OCI-LY3 (cell line): Measurements from ENCODE around the gene MYH6.
"Not testable (repeated sequence)": the region's sequence is repeated elsewhere in the genome, so short reads cannot be mapped to it uniquely, and the experiment has no call there.

ENCODE experiments used
- H2AFZ ChIP-seq: fragments of 200-600, 300-600 bp; shearing (Covaris generic); 2 replicates; pipeline ENCODE4 v1.6.0; 2014; ENCODE audit warnings: antibody characterized with exemption, low read depth, low read length
- H3K27ac ChIP-seq: fragments of 200-600, 300-600 bp; sonication (generic); 2 replicates; pipeline ENCODE4 v1.5.1; 2014; ENCODE audit warnings: mild to moderate bottlenecking, low read length, moderate library complexity, mixed read lengths
- H3K27me3 ChIP-seq: fragments of 200-600, 300-600 bp; sonication (generic); 2 replicates; pipeline ENCODE4 v1.6.1; 2014; ENCODE audit warnings: low read depth, low read length, mixed read lengths
- H3K36me3 ChIP-seq: fragments of 200-600, 300-600 bp; sonication (generic); replicated peaks from 2 replicates; pipeline ENCODE3; 2014; ENCODE audit warnings: low read depth, low read length, mixed read lengths
- H3K4me1 ChIP-seq: fragments of 300-600, 200-600 bp; sonication (generic); 2 replicates; pipeline ENCODE4 v1.6.1; 2014; ENCODE audit warnings: low read length, mixed read lengths
- H3K4me2 ChIP-seq: fragments of 200-600, 300-600 bp; sonication (generic); 2 replicates; pipeline ENCODE4 v1.6.1; 2014; ENCODE audit warnings: low read length, mixed read lengths
- H3K4me3 ChIP-seq: fragments of 300-600, 200-600 bp; sonication (generic); 2 replicates; pipeline ENCODE4 v1.5.1; 2014; ENCODE audit warnings: antibody characterized with exemption, mild to moderate bottlenecking, low read length, moderate library complexity
- H3K79me2 ChIP-seq: fragments of 300-600, 200-600 bp; shearing (Covaris generic); 2 replicates; pipeline ENCODE4 v1.6.1; 2014; ENCODE audit warnings: mild to moderate bottlenecking, low read length, mixed read lengths
- H3K9ac ChIP-seq: fragments of 300-600, 200-600 bp; shearing (Covaris generic); 2 replicates; pipeline ENCODE4 v1.6.0; 2014; ENCODE audit warnings: mild to moderate bottlenecking, low read length, moderate library complexity
- H3K9me3 ChIP-seq: fragments of 200-600, 300-600 bp; shearing (Covaris generic); 2 replicates; pipeline ENCODE4 v1.6.1; 2014; ENCODE audit warnings: low read length, mixed read lengths; ENCODE audit not compliant: insufficient read depth
- H4K20me1 ChIP-seq: fragments of 200-600, 300-600 bp; sonication (generic); 2 replicates; pipeline ENCODE4 v1.6.1; 2016; ENCODE audit warnings: low read length, mixed read lengths; ENCODE audit not compliant: insufficient read depth
- EZH2phosphoT487 ChIP-seq: fragments of 200-600 bp; shearing (Covaris generic); IDR thresholded peaks from 2 replicates; pipeline ENCODE4 v1.6.1; 2018; ENCODE audit warnings: antibody characterized with exemption, mixed run types, low read depth
- TF ChIP-seq, protein P1 (sequence below): fragments of 200-600, 300-600 bp; sonication (generic); IDR thresholded peaks from 2 replicates; pipeline ENCODE4 v1.5.1; 2014; ENCODE audit warnings: antibody characterized with exemption, low read length, low read depth

MYH6 gene

DNA sequence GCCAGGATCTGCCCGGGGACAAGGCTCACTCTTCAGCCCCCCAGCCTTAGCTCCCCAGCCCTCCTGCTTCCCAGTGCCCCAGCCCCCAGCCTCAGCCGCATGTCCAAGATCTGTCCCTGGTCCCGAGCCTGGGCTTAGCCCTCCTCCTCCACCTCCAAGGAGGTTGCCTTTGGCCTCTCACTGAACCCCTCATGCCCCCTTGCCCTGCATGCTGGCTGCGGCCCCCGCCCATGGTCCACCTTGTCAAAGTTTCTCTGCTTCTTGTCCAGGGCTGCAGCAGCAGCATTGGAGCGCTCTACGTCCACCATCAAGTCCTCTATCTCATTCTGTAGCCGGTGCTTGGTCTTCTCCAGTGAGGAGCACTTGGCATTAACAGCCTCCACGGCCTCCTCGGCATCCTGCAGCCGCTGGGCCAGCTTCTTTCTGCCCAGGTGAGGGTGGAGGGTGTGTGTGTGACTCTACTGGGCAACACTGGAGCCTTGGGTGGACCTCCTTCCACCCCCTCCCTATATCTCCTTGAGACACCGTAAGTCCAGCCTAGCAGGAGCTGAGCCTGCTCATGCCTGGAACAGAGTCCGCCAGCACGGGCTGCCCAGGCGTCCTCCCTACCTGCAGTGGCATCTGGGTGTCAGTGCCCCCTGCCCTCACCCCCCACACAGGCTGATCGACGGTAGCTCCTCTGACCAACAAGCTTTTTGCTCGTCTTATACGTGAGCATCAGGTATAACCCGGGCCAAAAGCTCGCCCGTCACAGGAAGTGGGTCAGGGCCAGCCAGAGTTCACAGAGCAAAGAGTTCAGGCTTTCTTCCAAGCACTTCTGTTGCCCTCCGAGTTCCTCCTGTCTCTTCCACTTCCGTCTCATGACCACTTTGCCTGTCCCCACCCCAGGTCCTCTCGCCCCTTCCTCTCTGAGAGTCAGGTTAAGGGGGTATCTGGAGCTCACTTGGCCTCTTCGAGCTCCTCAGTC lies 19.9 kb downstream of the MYH6 start:
- Histone ChIP-seq H3K27me3 (peaks cover 8% of the 10 kb centered on the region), H3K4me2 (no peak overlapping the region), H3K27ac (no peak overlapping the region), H3K9me3 (no peaks in the 10 kb centered on the region), H3K79me2 (no peaks in the 10 kb centered on the region), H4K20me1 (no peaks in the 10 kb centered on the region), H3K4me3 (no peak overlapping the region), H3K4me1 (no peaks in the 10 kb centered on the region), H3K9ac (no peak overlapping the region), H3K36me3 (no peaks in the 10 kb centered on the region), H2AFZ (no peak overlapping the region)
- TF ChIP-seq, protein P1, sequence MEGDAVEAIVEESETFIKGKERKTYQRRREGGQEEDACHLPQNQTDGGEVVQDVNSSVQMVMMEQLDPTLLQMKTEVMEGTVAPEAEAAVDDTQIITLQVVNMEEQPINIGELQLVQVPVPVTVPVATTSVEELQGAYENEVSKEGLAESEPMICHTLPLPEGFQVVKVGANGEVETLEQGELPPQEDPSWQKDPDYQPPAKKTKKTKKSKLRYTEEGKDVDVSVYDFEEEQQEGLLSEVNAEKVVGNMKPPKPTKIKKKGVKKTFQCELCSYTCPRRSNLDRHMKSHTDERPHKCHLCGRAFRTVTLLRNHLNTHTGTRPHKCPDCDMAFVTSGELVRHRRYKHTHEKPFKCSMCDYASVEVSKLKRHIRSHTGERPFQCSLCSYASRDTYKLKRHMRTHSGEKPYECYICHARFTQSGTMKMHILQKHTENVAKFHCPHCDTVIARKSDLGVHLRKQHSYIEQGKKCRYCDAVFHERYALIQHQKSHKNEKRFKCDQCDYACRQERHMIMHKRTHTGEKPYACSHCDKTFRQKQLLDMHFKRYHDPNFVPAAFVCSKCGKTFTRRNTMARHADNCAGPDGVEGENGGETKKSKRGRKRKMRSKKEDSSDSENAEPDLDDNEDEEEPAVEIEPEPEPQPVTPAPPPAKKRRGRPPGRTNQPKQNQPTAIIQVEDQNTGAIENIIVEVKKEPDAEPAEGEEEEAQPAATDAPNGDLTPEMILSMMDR, result no peak
- TF ChIP-seq EZH2phosphoT487, result no peak

DNA sequence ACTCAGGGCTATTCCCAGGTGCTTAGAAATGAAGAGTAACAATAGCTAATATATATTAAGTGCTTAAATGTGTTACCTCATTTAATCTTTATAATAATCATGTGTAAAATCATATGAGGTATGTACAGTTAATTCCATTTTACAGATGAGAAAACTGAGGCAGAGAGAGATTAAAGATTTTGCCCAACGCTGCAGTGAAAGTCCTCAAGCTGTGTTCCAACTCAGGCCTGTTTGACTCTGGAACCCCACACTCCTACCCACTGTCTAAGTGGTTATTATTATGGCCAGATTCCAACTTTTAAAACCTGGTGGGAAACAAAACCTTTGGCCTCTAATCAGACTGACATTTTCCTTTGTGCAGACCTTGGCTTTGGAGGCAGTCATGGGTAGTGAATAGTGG lies 21.1 kb downstream of the MYH6 start:
- Histone ChIP-seq H3K27me3 (peaks cover 5% of the 10 kb centered on the region), H3K36me3 (no peaks in the 10 kb centered on the region), H3K4me3 (no peak overlapping the region), H3K4me2 (no peak overlapping the region), H3K9me3 (no peaks in the 10 kb centered on the region), H3K4me1 (no peaks in the 10 kb centered on the region), H3K79me2 (no peaks in the 10 kb centered on the region), H3K27ac (no peak overlapping the region), H3K9ac (no peak overlapping the region), H2AFZ (no peak overlapping the region), H4K20me1 (no peaks in the 10 kb centered on the region)
- TF ChIP-seq, protein P1, result no peak
- TF ChIP-seq EZH2phosphoT487, result no peak

DNA sequence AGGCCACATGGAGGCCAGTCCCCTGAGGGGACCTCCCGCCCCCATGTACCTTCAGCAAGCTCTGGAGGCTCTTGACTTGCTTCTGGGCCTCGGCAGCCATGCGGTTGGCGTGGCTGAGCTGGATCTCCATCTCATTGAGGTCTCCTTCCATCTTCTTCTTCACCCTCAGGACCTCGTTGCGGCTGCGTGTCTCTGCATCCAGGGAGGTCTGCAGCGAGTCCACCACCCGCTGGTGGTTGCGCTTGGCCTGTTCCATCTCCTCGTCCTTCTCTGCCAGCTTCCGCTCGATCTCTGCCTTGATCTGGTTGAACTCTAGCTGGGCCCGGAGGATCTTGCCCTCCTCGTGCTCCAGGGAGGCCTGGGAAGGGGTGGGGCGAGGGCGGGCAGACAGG lies 21.8 kb downstream of the MYH6 start:
- not testable (repeated sequence) for H4K20me1 ChIP-seq, H3K9ac ChIP-seq, H3K27me3 ChIP-seq, H3K79me2 ChIP-seq, H3K4me1 ChIP-seq, H3K27ac ChIP-seq, H3K4me2 ChIP-seq, H3K9me3 ChIP-seq, H2AFZ ChIP-seq, H3K4me3 ChIP-seq, H3K36me3 ChIP-seq

DNA sequence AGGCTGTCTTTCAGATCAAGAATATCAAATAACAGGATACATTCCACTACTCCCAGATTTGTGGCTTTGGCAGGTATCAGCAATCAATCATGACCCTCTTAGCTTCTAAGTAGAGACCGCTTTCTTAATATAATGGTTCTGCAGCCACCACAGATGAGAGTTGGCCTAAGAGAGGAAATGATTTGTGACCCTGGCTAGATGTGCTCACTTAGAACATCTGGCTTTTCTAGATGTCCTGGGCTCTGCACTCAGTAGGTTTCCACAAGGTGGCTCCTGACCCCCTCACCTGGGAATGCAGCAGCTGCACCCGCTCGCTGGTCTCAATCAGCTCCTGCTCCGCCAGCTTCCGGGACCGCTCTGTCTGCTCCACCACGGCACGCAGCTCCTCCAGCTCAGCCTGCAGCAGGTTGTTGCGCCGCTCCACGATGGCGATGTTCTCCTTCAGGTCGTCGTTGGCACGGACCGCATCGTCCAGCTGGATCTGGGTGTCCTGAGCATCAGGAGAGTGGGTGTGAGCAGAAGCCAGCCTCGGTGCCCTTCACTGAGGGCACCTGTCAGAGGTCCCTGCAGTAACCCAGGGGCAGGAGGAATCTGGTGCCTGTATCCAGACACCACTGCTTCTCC lies 22.3 kb downstream of the MYH6 start:
- Histone ChIP-seq H4K20me1 (no peaks in the 10 kb centered on the region), H3K4me1 (no peaks in the 10 kb centered on the region), H3K27me3 (peaks cover 4% of the 10 kb centered on the region), H3K4me2 (no peak overlapping the region), H3K36me3 (no peaks in the 10 kb centered on the region), H2AFZ (no peak overlapping the region), H3K9ac (no peak overlapping the region), H3K27ac (no peak overlapping the region), H3K4me3 (no peak overlapping the region), H3K9me3 (no peaks in the 10 kb centered on the region), H3K79me2 (no peaks in the 10 kb centered on the region)
- TF ChIP-seq, protein P1, result no peak
- TF ChIP-seq EZH2phosphoT487, result no peak
